Activated CD8-positive, alpha-beta T cell treated with anti-CD3 and anti-CD28 coated beads for 36 hours (primary cell): Measurements from ENCODE around the gene HRAS. TPM values are rescaled to one million over a fixed set of nuclear protein-coding genes. Genes with fewer than 3 reads are reported as not detected.

ENCODE experiments used
- ATAC-seq: fragments of 200-7000 bp; cut with Tn5 transposase; one replicate; pipeline ENCODE4 v1.10.0; 2021; ENCODE audit warnings: mild to moderate bottlenecking, moderate library complexity
- CTCF ChIA-PET: fragments of 350-600 bp; sonication (Branson Sonifier 250); formaldehyde crosslinking; loops from one replicate; lab custom pipeline; 2021; ENCODE audit warnings: antibody characterized with exemption; lab: Charles Lee
- POLR2A ChIA-PET: fragments of 350-600 bp; sonication (Branson Sonifier 250); formaldehyde crosslinking; loops from one replicate; lab custom pipeline; 2021; ENCODE audit warnings: antibody characterized with exemption; lab: Charles Lee
- DNase-seq: peaks from one replicate; pipeline ENCODE4 v3.0.0-alpha.2; 2020
- H3K27ac Mint-ChIP-seq: one replicate; pipeline ENCODE4 v1.8.0; 2021; ENCODE audit warnings: mild to moderate bottlenecking, mixed read lengths
- H3K27me3 Mint-ChIP-seq: one replicate; pipeline ENCODE4 v1.8.0; 2021; ENCODE audit warnings: mixed read lengths
- H3K36me3 Mint-ChIP-seq: one replicate; pipeline ENCODE4 v1.8.0; 2021; ENCODE audit warnings: low read depth, mixed read lengths
- H3K4me1 Mint-ChIP-seq: one replicate; pipeline ENCODE4 v1.8.0; 2021; ENCODE audit warnings: low read depth, mixed read lengths
- H3K4me3 Mint-ChIP-seq: one replicate; pipeline ENCODE4 v1.8.0; 2021; ENCODE audit warnings: mild to moderate bottlenecking, moderate library complexity, mixed read lengths
- H3K9me3 Mint-ChIP-seq: one replicate; pipeline ENCODE4 v1.8.0; 2021; ENCODE audit warnings: mixed read lengths
- intact Hi-C: fragments of 100-400 bp; cut with micrococcal nuclease; formaldehyde crosslinking; loops from one replicate; pipeline ENCODE4 v1.10.0; 2022
- total RNA-seq, 2 experiments: library from RNA; stranded (reverse); gene quantifications; one replicate each; pipeline ENCODE4 v1.2.3, GENCODE V29; 2021
- TF ChIP-seq, protein P1 (sequence below): fragments of 200-600 bp; IDR thresholded peaks from one replicate; pipeline ENCODE4 v1.8.0; 2022; ENCODE audit warnings: antibody characterized with exemption, mild to moderate bottlenecking

Gene HRAS
- total RNA-seq, 2 experiments from 2014 or later: 30.4 to 34.6 TPM

DNA sequence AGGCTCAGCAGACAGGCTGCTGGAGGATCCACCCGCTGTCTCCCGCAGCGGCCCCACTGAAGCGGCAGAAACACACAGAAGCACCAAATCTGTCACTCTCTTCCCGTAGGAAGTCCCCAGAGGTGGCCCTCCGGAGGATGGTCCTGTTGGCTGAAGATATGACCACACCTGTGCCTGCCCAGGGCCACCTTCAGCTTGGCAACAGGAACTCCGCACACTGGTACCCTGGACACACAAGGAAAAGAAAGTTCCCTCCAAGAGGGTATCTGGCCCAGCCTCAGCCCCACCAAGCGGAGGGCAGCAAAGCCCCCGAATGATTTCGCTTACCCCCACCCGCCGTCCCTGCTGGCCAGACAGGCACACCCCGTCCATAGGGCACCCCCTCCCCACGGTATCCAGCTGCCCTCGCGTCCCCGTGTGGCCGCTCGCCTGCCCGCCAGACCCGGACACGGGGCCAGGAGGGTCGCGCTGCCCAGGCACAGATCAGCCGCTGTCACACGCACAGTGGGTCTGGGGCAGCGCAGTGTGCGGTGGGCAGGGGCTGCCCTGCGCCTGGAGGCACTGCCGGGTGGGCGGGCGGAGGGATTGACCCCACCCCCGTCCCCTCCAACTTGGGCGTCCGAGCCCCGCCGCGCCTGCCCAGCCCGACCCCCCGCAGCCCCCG, 32.4 kb upstream of the HRAS start:
- Mint-ChIP-seq H3K36me3 (peaks cover 23% of the 10 kb centered on the region), H3K4me3 (peak overlapping the region; percentile 88), H3K4me1 (no peaks in the 10 kb centered on the region), H3K9me3 (no peaks in the 10 kb centered on the region), H3K27ac (peak overlapping the region; percentile 57), H3K27me3 (no peaks in the 10 kb centered on the region)
- ATAC-seq (no peak), DNase-seq (no peak)
- ChIA-PET POLR2A (interaction anchor here (0.5 to 1.5 kb wide), 5 partner anchors 10 to 69 kb away, joined by 3 to 7 read pairs (median 3); partner anchors contain the start of gene HRAS), CTCF (interaction anchor here (1.3 kb wide), 1 partner anchor 13 kb away, joined by 4 read pairs; no protein-coding TSS in a partner anchor)
- TF ChIP-seq, protein P1, sequence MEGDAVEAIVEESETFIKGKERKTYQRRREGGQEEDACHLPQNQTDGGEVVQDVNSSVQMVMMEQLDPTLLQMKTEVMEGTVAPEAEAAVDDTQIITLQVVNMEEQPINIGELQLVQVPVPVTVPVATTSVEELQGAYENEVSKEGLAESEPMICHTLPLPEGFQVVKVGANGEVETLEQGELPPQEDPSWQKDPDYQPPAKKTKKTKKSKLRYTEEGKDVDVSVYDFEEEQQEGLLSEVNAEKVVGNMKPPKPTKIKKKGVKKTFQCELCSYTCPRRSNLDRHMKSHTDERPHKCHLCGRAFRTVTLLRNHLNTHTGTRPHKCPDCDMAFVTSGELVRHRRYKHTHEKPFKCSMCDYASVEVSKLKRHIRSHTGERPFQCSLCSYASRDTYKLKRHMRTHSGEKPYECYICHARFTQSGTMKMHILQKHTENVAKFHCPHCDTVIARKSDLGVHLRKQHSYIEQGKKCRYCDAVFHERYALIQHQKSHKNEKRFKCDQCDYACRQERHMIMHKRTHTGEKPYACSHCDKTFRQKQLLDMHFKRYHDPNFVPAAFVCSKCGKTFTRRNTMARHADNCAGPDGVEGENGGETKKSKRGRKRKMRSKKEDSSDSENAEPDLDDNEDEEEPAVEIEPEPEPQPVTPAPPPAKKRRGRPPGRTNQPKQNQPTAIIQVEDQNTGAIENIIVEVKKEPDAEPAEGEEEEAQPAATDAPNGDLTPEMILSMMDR: no peak
- intact Hi-C loops: no loop called here

GRCh38 chr11:567011-567628, 31.7 kb upstream of the HRAS start:
- TF ChIP-seq, protein P1: no peak
- peak overlapping the region; percentile 88 for H3K4me3 Mint-ChIP-seq
- no peaks in the 10 kb centered on the region for H3K9me3 Mint-ChIP-seq
- ATAC-seq (no peak), DNase-seq (no peak)
- intact Hi-C loops: no loop called here
- CTCF ChIA-PET: interaction anchor here (1.1 to 1.7 kb wide), 2 partner anchors 12 to 158 kb away, joined by 5 to 7 read pairs; no protein-coding TSS in a partner anchor
- H3K4me1 Mint-ChIP-seq: no peaks in the 10 kb centered on the region
- peak overlapping the region; percentile 57 for H3K27ac Mint-ChIP-seq
- H3K27me3 Mint-ChIP-seq: no peaks in the 10 kb centered on the region
- peaks cover 23% of the 10 kb centered on the region for H3K36me3 Mint-ChIP-seq
- POLR2A ChIA-PET: interaction anchor here (0.9 to 1.5 kb wide), 3 partner anchors 9 to 31 kb away, joined by 3 to 7 read pairs (median 5); partner anchors contain the start of gene PHRF1

GRCh38 chr11:565921-566509, 30.6 kb upstream of the HRAS start:
- peaks cover 4% of the 10 kb centered on the region for H3K4me1 Mint-ChIP-seq
- peaks cover 23% of the 10 kb centered on the region for H3K36me3 Mint-ChIP-seq
- TF ChIP-seq, protein P1: peak; percentile 15
- intact Hi-C loops: no loop called here
- no peak overlapping the region for H3K27ac Mint-ChIP-seq
- ATAC-seq (no peak), DNase-seq (no peak)
- no peaks in the 10 kb centered on the region for H3K27me3 Mint-ChIP-seq
- peak overlapping the region; percentile 88 for H3K4me3 Mint-ChIP-seq
- H3K9me3 Mint-ChIP-seq: no peaks in the 10 kb centered on the region
- ChIA-PET POLR2A (interaction anchor here (0.8 to 1.5 kb wide), 3 partner anchors 10 to 72 kb away, joined by 3 to 5 read pairs (median 3); partner anchors contain the start of gene PHRF1), CTCF (interaction anchor here (1.1 to 2.9 kb wide), 5 partner anchors 11 to 160 kb away, joined by 3 to 14 read pairs (median 5); no protein-coding TSS in a partner anchor)

DNA sequence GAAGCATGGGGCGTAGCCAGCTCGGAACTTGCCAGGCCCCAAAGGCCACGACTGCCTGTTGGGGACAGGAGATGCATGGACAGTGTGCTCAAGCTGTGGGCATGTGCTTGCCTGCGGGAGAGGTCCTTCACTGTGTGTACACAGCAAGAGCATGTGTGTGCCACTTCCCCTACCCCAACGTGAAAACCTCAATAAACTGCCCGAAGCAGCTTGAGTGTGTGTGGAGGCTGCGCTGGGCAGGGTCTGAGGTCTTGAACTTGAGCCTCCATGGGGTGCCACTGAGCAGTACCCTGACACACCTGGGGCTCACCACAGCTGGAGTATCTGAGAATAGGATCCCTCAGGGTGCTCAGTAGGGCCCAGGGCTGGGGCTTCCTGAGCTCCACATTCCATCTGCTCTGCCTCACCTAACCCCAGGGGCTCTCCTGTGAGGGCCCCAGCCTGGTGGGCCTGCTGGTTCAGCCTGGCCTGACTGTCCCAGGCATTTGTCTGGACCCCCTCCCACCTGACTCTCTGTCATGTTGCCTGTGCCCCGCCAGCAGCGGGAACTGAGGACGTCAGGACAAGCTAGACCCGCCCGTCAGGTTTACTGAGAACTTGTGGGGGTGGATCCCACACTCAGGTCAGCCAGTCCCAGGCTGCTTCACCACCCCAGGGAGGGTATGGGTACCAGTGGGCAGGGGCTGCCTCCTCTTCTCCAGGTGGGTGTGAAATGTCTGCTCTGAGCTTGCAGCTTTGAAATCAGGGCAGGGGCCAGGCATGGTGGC, 28.6 kb upstream of the HRAS start:
- Mint-ChIP-seq H3K36me3 (peaks cover 23% of the 10 kb centered on the region), H3K4me1 (peaks cover 9% of the 10 kb centered on the region), H3K4me3 (no peak overlapping the region), H3K27me3 (no peaks in the 10 kb centered on the region), H3K27ac (no peak overlapping the region), H3K9me3 (no peaks in the 10 kb centered on the region)
- intact Hi-C loops: no loop called here
- ChIA-PET POLR2A (interaction anchor here (0.6 to 1.2 kb wide), 3 partner anchors 8 to 52 kb away, joined by 3 read pairs; partner anchors contain the start of gene IRF7), CTCF (interaction anchor here (1.2 to 2.9 kb wide), 3 partner anchors 9 to 165 kb away, joined by 3 to 14 read pairs (median 3); no protein-coding TSS in a partner anchor)
- no peak for ATAC-seq
- TF ChIP-seq, protein P1: no peak
- no peak for DNase-seq
